Measurements from ENCODE around the gene ABCA13.
"Not testable (repeated sequence)": the region's sequence is repeated elsewhere in the genome, so short reads cannot be mapped to it uniquely, and the experiment has no call there.

Gene ABCA13, protein sequence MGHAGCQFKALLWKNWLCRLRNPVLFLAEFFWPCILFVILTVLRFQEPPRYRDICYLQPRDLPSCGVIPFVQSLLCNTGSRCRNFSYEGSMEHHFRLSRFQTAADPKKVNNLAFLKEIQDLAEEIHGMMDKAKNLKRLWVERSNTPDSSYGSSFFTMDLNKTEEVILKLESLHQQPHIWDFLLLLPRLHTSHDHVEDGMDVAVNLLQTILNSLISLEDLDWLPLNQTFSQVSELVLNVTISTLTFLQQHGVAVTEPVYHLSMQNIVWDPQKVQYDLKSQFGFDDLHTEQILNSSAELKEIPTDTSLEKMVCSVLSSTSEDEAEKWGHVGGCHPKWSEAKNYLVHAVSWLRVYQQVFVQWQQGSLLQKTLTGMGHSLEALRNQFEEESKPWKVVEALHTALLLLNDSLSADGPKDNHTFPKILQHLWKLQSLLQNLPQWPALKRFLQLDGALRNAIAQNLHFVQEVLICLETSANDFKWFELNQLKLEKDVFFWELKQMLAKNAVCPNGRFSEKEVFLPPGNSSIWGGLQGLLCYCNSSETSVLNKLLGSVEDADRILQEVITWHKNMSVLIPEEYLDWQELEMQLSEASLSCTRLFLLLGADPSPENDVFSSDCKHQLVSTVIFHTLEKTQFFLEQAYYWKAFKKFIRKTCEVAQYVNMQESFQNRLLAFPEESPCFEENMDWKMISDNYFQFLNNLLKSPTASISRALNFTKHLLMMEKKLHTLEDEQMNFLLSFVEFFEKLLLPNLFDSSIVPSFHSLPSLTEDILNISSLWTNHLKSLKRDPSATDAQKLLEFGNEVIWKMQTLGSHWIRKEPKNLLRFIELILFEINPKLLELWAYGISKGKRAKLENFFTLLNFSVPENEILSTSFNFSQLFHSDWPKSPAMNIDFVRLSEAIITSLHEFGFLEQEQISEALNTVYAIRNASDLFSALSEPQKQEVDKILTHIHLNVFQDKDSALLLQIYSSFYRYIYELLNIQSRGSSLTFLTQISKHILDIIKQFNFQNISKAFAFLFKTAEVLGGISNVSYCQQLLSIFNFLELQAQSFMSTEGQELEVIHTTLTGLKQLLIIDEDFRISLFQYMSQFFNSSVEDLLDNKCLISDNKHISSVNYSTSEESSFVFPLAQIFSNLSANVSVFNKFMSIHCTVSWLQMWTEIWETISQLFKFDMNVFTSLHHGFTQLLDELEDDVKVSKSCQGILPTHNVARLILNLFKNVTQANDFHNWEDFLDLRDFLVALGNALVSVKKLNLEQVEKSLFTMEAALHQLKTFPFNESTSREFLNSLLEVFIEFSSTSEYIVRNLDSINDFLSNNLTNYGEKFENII (N-terminal part only)

DNA sequence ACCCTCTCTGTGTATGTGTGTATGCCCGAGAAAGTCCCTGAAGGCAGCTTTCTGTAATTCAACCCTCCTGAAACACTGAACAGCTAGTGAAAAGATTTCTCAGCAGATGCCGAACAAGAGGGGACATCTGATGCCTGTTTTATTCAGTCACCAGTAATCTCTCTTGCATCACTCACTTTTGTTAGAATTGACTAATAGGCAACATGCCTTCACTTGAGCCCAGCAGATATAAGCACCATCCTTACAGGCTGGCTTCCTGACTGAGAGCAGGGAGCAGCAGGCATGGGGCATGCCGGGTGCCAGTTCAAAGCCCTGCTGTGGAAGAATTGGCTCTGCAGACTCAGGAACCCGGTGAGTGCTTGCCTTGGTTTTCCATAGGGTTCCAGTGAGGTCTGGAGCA lies at the start of gene ABCA13:
TSS of gene ABCA13 (plus strand) at position 257 of the 400 bp plus-strand sequence. CDS start at position 283, 26 bp downstream.
- DNase-seq (ENCODE audit: low read depth in 2 of 2): no peak

DNA sequence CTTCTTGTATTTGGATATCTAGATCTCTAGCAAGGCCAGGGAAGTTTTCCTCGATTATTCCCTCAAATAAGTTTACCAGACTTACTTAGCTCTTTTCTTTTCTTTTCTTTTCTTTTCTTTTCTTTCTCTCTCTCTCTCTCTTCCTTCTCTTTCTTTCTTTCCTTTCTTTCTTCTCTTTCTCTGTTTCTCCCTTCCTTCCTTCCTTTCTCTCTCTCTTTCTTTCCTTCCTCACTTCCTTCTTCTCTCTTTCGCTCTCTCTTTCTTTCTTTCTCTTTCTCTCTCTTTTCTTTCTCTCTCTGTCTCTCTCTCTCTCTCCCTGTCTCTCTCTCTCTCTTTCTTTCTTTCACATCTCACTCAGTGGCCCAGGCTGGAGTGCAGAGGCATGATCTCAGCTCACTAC lies 45.2 kb upstream of the ABCA13 start:
- DNase-seq (ENCODE audit: low read depth in 2 of 2): no peak

DNA sequence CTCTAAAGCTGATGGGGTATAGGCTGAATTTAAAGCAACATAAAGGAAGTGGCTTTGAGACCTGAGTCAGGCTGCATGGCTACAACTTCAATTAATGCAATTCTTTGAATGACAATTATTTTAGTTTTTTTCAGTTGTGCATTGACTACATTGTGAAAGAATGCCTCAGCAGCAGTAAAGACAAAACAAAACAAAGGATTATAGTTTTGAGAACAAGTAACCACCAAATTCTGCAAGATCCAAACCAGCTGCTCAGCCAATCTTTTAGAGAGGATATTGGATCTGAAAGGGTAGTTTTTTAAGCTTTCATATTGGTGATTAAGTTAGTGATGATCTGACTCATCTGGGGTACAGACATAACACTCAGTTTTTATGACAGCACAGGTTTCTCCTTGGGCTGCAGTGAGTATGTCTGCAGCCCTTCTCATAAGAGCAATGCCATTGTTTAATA lies 40.6 kb upstream of the ABCA13 start:
- no peak for DNase-seq (ENCODE audit: low read depth in 2 of 2)

DNA sequence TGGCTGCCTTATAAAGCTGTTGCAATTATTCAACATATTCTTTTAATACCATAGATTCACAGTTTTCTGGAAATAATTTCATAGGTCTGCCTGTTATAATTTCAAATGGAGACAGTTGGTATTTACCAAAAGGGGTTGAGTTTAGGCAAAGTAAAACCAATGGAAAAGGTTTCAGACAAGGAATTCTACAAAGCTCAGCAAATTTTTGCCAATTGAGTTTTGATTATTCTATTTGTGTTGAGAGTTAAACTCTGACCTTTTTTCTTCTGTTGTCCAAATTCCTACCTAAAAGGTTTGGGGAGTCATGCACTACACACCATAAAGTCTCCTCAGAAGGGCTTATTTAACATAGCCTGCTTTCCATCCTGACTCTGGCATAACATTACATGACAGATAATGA lies 38.5 kb upstream of the ABCA13 start:
- no peak for DNase-seq (ENCODE audit: low read depth in 2 of 2)

DNA sequence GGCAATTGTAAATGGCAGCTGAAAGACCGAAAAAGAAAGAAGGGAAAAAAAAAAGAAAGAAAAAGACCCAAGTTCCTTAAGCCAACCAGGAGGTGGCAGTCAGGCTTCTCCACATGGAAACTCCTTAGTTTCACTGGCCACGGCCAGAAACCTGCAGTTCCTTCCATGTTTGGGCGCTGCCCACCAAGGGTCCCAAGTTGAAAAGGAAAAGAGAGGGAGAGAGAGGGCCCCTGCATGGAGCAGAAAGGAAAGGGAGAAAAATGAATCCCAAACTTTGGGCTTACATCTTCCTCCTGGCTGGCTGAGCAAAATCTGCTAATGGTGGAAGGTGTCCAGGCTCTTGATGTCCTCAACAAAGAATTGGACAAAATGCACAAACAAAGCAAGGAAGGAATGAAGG lies 31.8 kb upstream of the ABCA13 start:
- no peak for DNase-seq (ENCODE audit: low read depth in 2 of 2)

DNA sequence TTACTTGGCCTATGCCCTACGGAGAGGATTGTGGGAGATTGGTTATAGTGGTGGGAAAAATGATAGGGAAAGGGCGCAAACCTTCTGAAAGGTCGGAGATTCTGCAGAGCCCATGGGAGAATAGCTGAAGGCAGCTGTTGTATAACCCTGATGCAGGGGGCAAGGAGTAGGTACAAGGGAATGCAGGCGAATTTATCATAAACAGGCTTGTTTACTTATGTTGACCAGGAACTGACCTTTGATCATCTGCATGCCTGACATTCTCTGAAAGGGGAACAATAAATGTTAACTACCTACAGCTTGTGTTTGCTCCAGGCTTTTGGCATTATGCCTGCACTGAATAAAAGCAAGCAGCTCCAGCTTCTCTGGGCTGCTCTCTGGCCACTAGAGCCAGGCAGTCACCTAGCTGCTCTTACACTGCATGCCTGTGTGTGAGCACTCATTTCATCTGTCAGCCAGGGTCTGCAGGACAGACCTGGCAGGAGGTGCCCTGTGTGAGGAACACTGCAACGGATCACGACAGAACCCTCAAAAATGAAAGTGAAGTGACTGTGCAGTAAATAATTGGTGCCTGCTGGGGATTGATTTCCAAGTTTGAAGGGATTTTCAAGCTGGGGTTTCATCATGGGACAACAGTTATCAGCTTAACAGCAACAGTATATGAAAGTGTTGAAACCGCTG lies 31.1 kb upstream of the ABCA13 start:
- no peak for DNase-seq (ENCODE audit: low read depth in 2 of 2)

DNA sequence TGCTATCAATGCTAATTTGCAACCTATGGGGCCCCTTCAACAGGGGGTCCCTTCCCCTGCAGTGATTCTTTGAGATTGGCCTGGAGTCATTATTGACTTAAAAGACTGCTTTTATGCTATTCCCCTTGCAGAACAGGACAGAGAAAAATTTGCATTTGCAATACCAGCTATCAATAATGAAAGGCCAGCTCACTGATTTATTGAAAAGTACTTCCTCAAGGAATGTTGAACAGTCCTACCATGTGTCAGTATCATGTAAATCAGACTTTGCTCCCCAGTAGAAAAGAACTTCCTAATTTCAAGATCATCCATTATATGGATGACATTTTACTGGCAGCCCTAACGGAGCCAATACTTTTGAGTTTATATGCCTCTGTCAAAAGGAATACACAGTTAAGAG lies 29.7 kb upstream of the ABCA13 start:
- DNase-seq (ENCODE audit: low read depth in 2 of 2): no peak

DNA sequence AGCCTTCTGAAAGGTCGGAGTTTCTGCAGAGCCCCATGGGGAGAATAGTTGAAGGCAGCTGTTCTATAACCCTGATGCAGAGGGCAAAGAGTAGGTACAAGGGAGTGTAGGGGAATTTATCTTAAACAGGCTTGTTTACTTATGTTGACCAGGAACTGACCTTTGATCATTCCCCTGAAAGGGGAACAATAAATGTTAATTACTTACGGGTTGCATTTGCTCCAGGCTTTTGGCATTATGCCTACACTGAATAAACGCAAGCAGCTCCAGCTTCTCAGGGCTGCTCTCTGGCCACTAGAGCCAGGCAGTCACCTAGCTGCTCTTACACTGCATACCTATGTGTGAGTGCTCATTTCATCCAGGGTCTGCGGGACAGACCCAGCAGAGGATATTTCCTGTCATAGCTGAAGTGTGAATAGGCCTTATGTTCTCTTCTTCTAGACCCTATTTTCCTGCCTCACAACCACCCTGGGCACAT lies 26.9 kb upstream of the ABCA13 start:
- no peak for DNase-seq (ENCODE audit: low read depth in 2 of 2)

DNA sequence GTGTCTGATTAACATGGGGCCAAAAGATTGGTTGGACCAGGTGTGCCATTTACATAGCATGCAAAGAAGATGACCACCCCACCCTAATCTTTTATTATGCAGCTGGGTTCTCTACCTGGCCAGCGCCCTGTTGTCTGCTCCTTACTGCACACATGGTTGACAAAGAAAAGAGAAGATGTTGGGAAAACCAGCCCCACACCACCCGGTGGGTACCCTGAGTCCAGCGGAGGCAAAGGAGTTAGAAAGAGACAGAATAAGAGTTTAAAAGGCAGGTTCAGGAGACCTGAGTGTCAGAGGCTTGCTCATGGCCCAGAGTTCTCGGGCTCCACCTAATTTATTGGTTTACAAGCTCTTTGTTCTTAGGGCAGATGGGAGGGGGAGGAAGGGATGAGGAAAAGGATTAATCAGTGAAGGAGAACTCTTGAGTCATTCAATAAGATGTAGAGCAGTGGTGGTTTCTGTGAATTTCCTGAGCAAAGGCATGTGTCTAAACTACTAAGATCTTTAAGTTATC lies 24.1 kb upstream of the ABCA13 start:
- DNase-seq (ENCODE audit: low read depth in 2 of 2): no peak

DNA sequence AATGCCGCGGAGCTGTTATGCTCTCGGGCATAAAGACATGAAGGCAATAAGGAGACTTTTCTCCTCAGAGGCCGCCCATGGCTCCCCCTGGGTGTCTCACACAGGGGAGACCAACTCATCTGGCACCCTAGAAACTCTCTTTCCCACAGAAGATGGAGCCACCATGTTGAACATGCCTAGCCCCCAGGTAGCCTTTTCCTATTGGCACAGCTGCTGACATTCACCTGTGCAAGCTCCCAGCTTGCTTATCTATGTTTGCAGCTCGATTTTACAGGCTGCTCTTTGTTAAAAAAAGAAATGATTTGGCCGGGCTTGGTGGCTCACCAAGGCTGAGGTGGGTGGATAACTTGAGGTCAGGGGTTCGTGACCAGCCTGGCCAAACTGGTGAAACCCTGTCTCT lies 23.6 kb upstream of the ABCA13 start:
- DNase-seq (ENCODE audit: low read depth in 2 of 2): not testable (repeated sequence)

DNA sequence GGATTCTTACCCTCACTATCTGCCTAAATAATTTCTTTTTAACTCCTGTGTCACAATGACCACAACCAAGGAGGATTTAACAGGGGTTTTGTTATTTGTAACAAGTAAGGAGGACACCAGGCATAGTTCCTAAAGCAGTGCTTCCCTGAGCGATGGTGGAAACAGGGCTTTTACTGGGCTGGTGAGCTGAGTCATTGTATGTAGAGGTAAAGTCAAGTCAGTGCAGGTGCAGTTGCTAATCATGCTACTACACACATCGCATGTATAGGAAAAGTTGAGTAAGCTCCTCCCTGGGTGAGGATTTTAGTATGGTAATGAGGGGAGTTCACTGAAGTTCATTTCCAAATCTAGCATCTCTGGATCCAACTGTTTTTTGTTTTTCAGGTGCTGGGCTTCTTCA lies 22.9 kb upstream of the ABCA13 start:
- DNase-seq (ENCODE audit: low read depth in 2 of 2): no peak

DNA sequence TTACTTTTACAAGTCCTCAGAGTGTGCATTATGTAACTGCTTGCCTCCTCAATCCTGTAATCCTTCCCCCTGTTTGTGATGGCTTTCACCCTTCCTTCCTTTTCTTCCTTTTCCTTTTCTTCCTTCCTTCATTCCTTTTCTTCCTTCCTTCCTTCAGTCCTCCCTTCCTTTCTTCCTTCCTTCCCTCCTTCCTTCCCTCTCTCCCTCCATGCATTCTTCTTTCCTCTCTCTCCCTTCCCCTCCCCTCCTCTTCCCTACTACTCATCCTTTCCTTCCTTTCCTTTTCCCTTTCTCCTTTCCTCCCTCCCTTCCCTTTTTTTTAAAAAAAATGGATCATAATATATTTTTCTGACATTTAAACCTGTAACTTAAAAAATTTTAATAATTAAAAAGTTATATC lies 22.2 kb upstream of the ABCA13 start:
- DNase-seq (ENCODE audit: low read depth in 2 of 2): no peak

DNA sequence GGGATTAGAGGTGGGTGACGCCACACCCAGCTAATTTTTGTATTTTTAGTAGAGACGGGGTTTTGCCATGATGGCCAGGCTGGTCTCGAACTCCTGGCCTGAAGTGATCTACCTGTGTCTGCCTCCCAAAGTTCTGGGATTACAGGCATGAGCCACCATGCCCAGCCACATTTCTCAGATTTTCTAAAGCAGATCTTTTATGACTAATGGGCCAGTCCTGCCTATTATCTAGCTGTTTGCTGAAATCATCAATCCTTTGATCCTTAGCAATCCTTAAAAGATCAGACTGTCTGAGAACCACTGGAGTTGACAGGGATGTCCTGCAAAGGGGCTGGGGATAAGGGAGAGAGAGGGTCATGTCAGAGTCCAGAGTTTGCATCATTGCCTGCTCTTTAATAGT lies 21.2 kb upstream of the ABCA13 start:
- DNase-seq (ENCODE audit: low read depth in 2 of 2): no peak

DNA sequence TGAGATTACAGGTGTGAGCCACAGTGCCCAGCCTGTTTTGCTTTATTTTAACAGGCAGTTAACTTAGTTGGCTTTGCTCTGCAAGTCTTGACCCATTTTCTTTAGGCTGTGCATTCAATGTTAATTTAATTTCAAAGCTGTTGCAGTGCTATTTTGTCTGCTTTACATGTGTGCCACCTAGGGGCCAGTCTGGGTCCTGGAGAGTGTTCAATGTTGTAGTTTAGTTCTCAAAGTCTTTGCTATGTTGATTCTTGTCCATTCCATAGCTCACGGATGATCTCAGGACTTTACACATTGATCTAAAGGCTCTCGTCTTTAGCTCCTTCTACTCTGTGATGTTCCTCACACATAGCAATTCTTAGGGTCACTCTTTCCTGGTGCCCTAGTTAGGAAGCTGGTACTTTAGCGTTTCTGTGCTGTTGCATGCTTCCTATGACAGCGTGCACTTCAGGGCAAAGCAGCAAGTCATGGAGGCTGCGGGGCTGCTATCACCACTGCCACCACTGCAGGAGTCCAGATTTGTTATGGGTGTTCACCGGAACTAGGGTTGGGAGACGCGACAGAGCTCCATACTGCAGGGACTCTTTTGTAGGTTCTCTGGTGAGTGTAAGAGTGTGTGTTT lies 16.4 kb upstream of the ABCA13 start:
- DNase-seq (ENCODE audit: low read depth in 2 of 2): no peak

DNA sequence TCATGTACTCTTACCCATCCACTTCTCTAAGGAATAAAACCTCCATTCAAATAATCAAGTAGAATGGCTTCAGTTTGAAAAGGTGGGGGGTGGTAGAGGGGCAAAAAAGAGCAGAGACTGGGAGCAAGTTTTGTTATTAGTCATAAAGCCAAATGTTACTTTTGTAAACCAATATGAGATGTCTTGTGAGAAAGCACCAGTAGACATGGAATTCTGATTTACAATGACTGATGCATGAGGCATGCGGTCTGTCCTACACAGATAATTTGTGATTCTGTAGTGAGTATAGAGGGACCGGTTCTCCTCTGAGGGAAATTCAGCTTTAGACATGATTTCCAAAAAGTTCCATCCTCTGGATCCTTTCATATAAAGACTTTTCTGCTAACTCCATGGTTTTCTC lies 12.9 kb upstream of the ABCA13 start:
- no peak for DNase-seq (ENCODE audit: low read depth in 2 of 2)

DNA sequence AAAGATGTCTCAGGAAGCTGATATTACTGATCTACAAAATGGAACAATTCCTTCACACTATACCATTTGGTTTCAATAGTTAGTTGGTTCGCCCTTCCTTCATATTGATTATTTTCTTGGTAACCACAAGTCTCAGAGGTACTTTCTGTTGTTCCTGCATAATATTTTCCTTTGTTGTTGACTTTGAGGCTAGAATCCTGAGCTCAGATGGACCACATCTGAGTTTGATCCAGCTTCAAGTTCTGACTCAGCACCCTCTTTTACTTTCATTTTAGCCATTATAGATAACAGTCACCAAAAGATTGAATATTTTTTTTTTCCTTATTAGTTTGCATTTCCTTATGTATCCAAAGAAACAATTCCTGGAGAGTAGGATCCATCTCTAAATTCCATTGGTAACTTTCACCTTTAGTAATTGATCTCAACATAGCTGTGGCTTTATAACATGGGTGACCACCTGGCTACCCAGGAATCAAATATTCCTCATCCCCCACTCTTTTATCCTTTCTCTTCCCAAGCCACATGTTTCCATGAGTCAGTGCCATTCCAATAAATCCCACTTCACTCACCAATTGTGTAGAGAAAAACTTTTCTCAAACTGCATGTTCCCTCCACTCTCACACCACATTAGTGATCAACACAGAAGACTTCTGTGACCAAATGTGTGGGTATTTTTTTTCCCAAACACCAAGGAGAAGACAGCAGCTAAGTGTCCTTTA lies 9.7 kb upstream of the ABCA13 start:
- DNase-seq (ENCODE audit: low read depth in 2 of 2): no peak

DNA sequence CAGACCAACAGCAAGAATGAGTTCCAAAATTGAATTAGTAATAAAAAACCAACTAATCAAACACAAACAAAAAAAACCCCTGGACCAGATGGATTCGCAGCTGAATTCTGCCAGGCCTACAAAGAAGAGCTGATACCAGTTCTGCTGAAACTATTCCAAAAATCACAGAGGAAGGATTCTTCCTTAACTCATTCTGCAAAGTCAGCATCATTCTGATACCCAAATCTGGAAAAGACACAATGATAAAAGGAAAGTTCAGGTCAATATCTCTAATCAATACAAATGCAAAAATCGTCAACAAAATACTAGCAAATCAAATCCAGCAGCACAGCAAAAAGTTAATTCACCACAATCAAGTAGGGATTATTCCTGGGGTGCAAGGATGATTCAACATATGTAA lies 6.1 kb upstream of the ABCA13 start:
- DNase-seq (ENCODE audit: low read depth in 2 of 2): no peak

DNA sequence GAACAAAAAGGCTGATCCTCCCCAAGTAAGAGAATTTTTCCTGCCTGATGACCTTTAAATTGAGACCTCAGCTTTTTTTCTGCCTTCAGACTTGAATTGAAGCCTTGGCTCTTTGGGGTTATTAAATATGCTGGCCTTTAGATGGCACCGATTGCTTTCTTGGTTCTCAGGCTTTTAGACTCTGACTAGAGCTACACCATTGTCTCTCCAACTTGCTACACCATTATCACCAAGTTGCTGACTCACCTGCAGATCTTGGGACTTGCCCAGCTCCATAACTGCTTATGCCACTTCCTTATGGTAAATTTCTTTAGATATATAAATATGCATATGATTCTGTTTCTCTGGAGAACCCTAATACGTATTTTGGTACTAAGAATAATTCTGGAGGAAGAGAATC lies 3.1 kb upstream of the ABCA13 start:
- no peak for DNase-seq (ENCODE audit: low read depth in 2 of 2)

DNA sequence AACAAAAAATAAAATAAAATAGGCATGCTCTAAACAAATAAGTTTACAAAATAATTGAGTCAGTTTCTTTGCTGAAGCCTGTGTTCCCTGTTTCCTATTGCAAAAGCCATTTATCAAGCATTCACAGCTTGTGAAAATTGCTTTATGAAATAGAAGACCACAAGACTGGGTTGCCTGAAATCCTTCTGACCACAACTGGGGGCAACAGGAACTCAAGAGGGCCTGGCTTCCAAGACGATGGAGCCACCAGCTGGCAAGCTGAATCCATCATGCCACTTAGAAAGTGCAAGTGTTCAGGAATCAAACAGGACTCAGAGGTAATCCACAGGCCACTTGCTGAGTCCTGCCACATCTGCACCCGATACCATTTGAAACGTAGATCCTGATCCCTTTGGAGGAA lies 752 bp upstream of the ABCA13 start:
- DNase-seq (ENCODE audit: low read depth in 2 of 2): no peak

DNA sequence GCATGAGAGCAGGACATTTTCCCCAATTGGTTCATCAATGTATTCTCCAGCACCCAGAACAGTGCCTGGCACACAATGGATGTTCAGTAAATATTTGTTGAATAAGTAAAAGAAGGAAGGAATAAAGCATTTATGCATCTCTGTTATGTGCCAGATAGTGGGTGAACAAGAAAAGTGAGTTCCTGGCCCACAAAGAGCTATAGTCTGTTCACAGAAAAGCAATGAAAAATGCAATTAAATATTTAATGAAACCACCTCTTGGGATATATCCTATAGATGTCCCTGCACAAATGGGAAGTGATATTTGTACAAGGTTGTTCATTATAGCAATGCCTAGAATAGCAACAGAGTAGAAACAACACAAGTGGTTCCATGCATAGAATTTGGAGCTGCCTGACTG lies 2.1 kb downstream of the ABCA13 start:
- DNase-seq (ENCODE audit: low read depth in 2 of 2): no peak
